Activated CD4-positive, alpha-beta T cell treated with anti-CD3 and anti-CD28 coated beads, Interleukin-10, Interleukin-2, amounts not matched to agents 100 ng/mL and 50 ng/mL, durations not matched to agents 16 hours and 8 hours (primary cell): ENCODE results near the gene ATP5F1E.
A peak's percentile ranks its signal among the peaks of the same experiment; 100 is the strongest.

ENCODE experiments used
- DNase-seq: peaks from one replicate; pipeline ENCODE4 v3.0.0-alpha.2; 2020

ATP5F1E gene

DNA sequence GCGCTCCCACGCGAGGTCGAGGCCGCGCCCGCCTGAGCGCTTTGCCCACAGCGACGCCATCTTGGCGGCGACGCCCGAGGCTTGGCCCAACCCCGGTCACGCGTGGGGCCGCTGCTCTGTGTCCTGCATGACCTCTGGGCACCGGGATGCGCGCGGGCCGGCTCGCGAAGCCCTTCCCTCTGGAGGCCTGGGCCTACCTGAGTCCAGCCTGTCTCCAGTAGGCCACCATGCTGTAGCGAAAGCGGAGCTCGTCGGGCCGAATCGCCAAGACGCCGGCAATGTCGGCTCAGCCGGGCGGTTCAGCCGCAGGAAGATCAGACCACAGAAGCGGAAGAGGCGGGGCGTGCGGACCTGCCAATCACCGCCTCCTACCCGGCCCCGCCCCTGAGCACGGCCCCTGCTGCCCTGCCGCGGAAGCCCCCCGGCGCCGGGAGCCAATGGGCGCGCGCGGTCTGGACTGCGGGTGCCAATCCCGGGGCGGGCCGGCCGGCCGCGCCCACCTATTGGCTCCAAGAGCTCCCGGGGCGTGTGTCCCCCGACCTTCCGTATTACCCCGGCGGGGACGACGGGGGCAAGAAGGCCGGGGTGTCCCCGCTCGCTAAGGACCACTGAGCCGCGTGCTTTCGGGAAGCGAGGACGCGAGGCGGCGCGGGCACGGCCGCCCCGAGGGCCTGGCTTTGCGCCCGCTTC, at the start of gene ATP5F1E:
Gene ATP5F1E, minus strand, starts transcription at position 313 of the 690 bp plus-strand sequence. Its CDS starts 84 bp downstream, at position 229.
- DNase-seq: peak; percentile 98

DNA sequence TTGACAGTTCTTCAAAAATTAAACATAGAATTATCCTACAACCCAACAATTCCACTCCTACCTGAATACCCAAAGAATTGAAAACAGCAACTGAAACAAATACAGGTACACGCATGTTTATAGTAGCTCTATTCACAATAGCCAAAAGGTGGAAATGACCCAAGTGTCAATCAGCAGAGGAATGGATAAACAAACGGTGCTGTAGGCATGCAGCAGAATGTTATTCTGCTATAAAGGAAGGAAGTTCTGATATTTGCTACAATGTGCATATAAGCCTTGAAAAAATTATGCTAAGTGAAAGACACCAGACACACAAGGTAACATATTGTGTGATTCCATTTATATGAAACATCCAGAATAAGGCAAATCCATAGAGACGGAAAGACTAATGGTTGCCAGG, 48.9 kb upstream of the ATP5F1E start:
- no peak for DNase-seq

DNA sequence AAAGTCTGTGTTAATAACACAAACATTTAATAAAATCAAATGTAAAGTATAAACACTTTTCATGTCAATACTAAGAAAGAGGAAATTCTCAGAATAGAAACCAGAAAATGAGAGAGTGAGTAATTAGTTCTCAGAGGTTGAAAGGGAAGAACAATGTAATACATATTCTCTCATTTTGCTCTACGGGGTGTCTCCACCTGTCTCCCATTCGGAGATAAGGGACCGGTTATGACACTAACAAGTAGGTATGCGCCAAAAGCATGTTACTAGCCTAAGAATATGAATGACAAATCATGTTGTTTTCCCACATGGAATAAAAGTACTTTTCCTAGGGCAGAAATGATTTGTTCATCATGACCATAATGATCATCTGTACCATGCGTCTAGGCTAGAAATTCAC, 46.1 kb upstream of the ATP5F1E start:
- DNase-seq: peak; percentile 23

DNA sequence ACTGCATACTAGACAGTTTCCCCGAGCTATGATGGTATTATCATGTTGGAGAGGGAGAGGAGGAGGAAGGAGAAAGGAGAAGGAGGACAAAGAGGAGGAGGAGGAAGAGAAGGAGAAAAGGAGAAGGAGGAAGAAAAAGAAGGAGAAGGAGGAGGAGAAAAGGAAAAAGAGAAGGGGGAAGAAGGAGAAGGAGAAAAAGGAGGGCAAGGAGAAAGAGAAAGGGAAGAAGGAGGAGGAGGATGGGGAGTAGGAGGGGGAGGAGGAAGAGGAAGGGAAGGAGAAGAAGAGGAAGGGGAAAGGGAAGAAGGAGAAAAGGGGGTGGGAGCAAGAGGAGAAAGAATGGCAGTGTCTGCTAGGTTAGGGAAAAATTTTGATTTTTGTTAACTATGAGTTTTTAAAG, 45.6 kb upstream of the ATP5F1E start:
- no peak for DNase-seq

DNA sequence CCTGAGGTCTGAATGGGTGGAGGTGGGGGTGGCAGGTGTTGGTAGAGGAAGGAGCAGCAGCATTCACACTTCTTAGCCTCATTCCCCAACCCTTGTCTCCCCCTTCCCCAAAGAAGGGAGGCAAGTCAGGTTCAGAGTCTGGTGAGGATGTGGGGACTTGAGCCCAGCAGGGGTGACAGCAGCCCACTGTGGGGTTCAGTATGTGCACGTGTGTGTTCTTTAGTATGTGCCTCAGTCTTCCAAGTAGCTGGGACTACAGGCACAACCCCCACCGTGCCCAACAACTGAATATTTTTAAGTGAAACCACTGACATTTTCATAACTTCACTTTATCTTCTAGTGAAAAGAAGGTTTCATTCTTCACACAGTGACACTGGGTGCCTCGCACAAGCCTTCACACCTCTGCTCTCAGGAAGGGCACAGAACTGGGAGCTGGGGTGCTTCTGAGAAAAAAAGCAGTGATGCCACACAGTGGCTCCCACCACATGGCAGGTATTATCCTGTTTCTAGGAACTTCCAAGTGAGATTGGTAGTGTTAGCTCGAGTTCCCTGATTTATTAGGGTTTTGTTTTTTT, 43.9 kb upstream of the ATP5F1E start:
- peak; percentile 55 for DNase-seq

DNA sequence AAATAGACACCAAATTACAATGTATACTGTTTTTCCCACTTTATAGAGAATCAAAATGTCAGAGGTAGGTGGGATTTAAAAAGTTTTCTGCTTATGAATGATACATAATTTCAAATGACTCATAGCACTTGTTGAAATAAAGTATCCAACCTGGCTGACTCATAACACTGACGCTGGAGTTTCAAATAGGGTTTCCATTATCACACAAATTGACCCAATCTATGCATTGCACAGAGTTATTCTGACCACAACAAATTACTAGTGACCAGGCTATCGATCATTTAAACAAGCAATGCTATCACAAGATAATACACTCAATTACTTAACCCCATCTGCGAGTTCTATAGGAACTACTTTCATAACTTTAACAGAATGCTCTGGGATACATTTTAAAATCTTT, 42.3 kb upstream of the ATP5F1E start:
- peak; percentile 74 for DNase-seq

DNA sequence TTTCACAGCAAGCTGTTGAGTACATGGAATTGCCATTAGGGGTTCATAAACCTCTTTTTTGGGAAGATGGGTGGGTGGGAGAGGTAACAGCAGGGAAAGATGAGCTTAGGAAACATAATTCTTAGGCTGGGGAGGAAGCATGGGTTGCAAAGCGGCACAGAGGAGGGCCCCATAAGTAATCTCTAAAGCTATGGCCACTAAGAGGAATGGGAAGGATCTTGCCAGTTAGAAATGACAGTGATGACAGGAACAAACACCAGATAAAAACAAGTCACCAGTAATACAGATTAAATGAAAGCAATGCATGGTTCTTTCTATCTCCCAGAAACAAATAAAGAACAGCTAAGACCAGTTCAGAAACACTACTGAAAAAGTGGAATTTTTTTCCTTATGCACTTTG, 41.4 kb upstream of the ATP5F1E start:
- no peak for DNase-seq

DNA sequence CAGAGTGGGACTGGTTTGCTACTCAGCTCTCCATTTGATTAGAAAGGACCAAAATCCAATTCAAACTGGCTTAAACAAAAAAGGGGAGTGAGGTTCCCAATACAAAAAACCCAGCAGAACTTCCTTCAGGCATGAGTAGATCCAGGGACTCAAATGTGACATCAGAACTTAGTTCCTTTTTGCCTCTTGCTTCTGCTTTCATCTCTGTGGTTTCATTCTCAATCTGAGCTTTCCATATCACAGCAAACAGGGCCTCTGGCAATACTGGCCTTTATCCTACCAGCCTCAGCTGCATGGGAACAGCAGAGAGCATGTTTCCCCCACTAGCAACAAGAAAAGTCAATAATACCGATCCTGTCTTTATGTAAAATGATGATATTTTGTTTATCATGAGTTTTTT, 39.1 kb upstream of the ATP5F1E start:
- DNase-seq: peak; percentile 30

DNA sequence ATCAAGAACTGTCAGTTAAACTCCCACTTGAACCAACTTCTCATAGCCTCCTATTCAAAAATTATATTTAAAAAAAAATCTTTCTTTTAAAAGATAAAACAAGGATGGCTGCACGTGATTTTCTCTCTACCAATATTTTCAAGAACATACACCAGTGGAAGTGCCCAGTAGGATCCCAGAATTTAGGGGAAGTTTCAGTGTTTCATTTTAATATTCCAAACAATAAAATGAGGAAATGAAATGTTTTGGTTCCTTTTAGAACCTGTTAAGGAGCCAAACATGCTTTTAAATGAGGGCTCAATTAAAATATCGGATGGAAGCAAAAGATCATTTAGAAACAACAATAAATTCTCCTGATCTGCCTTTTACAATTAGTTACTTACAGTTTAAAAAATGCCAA, 36.9 kb upstream of the ATP5F1E start:
- DNase-seq: no peak

DNA sequence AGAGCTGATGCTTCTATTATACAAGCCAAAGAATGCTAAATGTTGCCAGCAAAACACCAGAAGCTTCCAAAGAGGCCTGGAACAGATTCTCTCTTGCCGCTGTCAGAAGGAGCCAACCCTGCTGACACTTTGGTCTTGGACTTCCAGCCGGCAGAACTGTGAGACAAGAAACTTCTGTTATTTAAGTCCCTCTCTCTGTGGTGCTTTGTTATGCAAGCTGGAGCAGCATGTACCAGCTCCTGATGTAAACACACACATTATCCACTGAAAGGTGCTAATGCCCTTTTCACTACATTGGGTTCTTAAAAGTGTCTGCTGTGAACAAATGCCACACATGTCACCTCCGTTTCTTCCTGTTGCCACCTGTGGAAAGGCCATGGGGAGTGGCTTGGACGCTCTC, 36.4 kb upstream of the ATP5F1E start:
- no peak for DNase-seq

DNA sequence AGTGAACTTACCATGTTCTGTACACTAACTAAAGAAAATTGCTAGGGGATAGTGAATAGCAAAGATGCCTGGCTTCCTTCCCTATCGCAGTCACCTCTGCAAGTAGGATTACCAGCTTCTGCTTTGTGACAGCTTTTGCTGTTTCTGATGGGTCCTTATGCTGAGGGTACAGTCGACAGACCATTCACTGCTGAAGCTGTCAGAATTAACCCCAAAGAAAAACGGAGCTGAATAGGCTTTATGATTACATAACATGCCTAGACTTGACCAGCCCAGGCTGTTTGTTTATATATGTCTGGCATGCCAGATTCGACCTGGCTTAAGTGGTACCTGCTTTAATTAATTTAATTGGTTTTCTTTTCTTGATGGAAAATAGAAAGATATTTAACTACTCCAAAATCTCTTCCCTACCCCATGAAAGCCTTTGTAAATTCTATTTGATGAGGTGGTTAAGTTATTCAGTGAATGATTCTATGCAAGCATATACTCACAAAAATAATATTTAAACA, 32.1 kb upstream of the ATP5F1E start:
- no peak for DNase-seq

DNA sequence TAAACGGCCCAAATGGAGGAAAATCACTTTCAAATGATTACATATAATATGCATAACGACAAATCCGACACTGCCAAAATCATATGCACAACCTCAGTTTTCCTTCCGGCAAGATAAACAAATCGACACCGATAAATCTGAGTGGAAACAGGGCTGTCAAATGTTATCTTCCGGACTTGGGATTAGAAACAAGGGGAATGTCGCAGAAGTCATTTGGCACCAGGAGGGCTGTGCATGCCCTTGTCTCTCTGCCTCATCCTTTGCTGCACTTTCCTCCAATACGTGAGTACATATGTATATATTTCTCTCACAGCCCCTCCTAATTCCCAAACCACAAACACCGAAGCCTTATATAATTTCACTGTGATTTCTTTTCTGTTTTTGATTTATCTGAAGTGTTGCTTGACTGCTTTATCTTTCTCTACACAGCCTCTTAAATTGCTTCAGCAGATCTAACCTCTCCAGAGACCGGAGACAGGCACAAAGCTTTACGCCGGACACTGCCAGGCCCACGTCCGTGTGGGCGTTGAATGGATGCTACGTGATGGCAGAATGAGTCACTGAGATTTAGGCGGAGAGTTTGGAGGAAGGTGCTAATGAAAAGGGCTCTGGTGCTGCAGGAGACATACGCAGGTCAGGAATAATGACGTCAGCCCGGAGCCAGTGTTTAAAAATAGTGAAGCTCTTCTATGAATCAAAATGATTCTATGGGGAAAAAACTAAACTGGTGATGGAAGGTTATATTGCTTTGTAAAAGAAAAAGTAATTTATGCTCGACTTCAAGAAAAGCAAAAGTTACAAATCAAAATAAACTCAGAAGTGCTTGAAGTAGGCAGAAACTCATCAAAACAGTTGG, 31.5 kb upstream of the ATP5F1E start:
- DNase-seq: no peak

DNA sequence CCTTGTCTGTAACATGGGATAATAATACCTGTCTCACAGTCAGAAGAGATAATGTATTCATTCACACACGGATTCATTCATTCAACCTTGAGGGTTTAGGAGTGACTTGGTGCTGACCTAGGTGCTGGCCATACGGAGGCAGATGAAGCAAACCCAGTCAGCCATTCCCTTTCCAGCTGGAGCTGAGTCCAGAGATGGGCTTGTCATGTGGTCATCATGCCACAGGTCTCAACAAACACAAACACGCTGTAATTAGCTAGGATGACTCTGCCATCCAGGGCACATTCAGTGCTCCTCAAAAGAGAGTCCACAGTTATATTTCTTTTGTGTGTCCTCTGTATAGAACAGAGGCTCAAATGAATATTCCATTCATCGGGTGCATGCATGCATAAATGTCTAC, 29.9 kb upstream of the ATP5F1E start:
- DNase-seq: no peak

DNA sequence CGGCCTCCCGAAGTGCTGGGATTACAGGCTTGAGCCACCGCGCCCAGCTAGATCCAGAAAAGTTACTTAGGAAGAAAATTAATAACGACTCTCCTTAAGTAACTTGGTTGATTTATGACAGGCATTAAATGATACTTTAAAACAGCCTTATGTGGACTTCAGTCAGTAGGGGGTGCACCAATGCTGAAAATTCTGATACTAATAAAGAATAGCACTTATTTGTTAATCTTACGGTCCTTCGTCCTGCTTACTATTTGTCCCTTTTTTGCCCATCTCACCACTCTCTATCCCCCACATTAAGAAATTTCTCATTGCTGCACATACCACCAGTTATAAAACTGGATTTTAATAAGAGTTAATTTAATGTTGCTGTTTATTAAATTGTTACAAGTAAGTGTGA, 23.2 kb upstream of the ATP5F1E start:
- no peak for DNase-seq

DNA sequence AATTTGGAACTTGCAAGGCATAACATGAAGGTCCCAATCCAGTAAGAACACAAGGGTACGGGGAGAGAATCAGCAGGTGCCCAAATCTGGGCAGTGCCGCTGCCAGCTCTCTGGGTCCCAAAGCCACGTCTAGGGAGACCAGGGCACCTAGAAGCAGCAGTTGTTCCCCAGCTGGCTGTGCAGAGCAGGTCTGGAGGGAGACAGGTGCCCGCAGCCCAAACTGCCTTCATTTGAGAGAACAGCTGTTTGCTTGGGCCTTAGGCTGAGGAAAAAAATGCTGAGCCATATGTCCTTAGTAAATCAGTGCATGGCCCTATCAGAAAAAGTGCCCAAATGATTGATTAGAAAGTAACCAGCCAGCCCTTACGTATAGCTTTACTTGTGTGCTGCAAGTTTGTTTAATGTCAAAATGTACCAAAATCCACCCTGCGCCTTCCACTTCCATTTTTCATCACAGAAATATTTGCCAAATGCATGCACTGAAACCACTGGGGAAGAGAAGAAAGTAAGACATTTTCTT, 19.6 kb upstream of the ATP5F1E start:
- DNase-seq: no peak

DNA sequence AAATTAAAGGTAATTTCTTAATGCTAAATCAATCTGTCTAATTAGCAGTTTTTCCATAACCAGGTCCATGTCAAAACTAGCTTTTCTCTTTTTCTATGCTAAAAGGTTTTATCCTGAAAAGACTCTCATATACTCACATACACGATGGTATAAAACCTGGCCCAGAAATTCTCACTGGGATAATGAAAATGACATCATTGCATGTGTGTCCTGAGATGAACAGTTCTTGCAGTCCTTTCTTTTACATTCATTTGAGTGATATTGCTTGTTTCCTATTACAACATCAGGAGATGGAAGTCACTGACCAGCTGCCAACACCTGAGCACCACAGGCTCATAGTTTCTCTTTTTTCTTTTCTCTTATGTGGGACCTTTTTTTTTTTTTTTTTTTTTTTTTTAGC, 18.3 kb upstream of the ATP5F1E start:
- DNase-seq: no peak

DNA sequence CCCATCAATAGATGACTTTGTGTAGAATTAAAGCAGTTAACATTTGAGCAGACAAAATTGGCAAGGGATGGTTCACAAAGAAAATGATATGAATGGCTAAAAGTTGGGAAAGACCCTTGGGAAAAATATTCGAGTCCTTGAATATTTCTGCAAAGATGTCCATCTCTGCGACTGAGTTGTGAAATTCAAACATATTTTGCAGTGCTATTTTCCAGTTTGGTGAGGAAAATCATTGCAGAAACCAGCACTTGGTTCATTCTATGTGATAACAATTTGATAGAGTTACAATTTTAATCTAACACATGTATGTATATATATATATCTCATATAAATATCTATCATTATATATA, 16.5 kb upstream of the ATP5F1E start:
- DNase-seq: no peak

DNA sequence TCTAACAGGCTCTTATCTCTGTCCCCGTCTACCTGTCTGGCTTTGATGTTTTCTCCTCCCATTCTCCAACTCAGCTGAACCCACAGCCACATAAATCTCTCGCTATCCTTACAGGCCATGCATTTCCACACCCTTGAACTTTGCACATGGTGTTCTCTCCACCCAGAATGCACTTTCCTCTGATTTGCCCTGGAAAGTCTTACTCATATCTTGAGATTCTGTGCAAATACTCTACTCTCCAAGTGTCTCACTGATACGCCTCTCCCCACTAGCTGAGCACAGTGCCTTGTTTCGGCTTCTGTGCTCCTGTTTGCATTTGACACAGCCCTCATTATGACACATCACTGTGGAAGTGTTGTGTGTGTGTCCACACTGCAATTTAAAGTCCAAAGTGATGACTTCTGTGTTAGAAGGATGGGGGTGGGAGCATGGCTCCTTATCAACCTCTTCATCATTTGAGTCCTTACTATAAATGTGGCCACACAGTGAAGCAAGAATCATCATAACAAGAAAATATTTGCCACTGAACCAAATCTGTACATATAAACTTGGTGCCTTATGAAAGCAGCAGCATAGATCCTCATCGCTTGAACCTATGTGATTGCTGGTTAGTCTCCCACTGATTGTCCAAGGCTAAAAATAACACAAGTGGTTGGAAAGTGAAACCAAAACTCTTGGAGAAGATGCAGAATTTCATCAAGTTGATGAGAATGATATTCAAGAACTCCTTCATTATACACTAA, 16.0 kb upstream of the ATP5F1E start:
- peak; percentile 79 for DNase-seq

DNA sequence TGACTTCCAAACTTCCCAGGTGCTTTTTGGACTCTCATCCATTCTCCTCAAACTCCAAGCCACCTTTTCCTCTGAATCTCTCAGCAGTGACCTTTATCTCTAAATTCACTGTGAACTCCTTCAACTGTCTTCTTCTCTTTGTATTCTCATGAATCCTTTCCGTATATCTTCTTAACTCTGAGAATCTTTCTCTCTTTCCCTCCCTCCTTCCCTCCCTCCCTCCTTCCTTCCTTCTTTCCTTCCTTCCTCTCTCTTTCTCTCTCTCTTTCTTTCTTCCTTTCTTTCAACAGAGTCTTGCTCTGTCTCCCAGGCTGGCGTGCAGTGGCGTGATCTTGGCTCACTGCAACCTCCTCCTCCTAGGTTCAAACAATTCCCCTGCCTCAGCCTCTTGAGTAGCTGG, 14.7 kb upstream of the ATP5F1E start:
- DNase-seq: no peak

DNA sequence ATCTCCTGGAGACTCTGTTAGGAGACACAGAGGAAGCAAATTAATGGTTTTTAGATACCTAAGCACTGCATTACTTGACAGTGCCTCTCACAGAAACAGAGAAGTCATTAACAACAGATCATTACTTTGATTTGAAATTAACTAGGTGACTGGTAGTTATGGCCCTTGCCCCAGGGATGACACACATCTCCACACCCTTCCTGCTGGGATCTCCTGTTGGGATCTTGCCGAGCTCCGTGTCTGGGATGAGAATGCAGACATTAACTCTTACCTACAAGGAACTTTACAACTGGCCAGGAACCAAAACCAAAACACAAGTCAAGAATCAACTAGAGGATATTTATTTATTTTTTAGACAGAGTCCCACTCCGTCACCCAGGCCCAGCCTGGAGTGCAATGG, 12.7 kb upstream of the ATP5F1E start:
- DNase-seq: no peak

DNA sequence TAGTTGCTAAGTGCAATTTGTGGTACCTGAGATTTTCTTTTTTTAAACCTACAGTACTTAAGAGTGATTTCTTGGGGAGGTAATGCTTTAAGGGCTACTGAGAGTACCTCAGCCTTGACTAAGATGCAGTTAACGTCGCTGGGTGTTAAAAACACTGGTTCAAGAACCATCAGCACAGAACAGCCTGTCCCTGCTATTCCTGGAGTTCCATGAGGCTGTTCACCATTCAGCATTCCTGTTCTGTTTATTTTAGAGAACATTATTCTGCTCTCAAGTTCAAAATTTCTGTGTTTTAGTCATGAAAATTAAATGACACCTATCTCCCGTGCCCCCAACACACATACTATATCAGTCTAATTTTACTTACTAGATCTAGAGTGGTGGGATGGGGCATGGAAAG, 12.2 kb upstream of the ATP5F1E start:
- DNase-seq: no peak

DNA sequence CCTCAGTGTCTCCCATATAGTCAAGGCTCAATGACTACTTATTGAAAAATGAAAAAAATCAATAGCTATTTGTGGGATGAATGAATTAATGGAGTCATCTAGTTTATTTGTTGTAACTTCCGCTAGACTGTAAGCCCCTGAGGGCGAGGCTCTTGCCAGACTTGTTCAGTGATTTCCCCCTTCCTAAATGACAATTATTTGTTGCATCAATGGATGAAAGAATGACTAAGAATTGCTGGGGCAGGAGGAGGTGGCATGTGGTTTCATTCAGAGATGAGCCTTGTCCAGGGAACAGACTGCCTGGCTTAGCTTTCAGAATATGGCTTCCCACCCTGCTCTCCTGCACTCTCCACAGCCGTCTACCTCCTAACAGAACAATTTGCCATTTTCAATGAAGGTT, 11.6 kb upstream of the ATP5F1E start:
- peak; percentile 30 for DNase-seq
